Progenitor cell of endocrine pancreas (in vitro differentiated cells): ENCODE results near the gene FAM227A. TPM values are rescaled to one million over a fixed set of nuclear protein-coding genes. Genes with fewer than 3 reads are reported as not detected.

Experiments used
- DNase-seq: peaks from one replicate; pipeline ENCODE4 v3.0.0; 2021; ENCODE audit warnings: low spot score; ENCODE audit not compliant: unreplicated experiment
- H3K27ac Mint-ChIP-seq: 2 replicates; pipeline ENCODE4 v1.8.0; 2021; ENCODE audit warnings: mild to moderate bottlenecking, moderate library complexity, mixed read lengths
- H3K27me3 Mint-ChIP-seq: 2 replicates; pipeline ENCODE4 v1.8.0; 2021; ENCODE audit warnings: mixed read lengths
- H3K36me3 Mint-ChIP-seq: 2 replicates; pipeline ENCODE4 v1.8.0; 2022; ENCODE audit warnings: mixed read lengths; ENCODE audit not compliant: insufficient read depth
- H3K4me1 Mint-ChIP-seq: 2 replicates; pipeline ENCODE4 v1.8.0; 2021; ENCODE audit warnings: low read depth, mixed read lengths
- H3K4me3 Mint-ChIP-seq: 2 replicates; pipeline ENCODE4 v1.8.0; 2021; ENCODE audit warnings: low read depth, mild to moderate bottlenecking, moderate library complexity, mixed read lengths
- H3K9me3 Mint-ChIP-seq: 2 replicates; pipeline ENCODE4 v1.8.0; 2021; ENCODE audit warnings: low read depth, mixed read lengths
- total RNA-seq: library from RNA; stranded (reverse); gene quantifications from 2 replicates; pipeline ENCODE4 v1.2.1, GENCODE V29; 2021
- TF ChIP-seq, protein P1 (sequence below): fragments of 200-600 bp; sonication (generic); IDR thresholded peaks from one replicate; pipeline ENCODE4 v1.5.0; 2021; ENCODE audit warnings: antibody characterized with exemption, mild to moderate bottlenecking; ENCODE audit not compliant: unreplicated experiment

Gene FAM227A
- total RNA-seq, 1 donor from 2014 or later, result 18.3 TPM

DNA sequence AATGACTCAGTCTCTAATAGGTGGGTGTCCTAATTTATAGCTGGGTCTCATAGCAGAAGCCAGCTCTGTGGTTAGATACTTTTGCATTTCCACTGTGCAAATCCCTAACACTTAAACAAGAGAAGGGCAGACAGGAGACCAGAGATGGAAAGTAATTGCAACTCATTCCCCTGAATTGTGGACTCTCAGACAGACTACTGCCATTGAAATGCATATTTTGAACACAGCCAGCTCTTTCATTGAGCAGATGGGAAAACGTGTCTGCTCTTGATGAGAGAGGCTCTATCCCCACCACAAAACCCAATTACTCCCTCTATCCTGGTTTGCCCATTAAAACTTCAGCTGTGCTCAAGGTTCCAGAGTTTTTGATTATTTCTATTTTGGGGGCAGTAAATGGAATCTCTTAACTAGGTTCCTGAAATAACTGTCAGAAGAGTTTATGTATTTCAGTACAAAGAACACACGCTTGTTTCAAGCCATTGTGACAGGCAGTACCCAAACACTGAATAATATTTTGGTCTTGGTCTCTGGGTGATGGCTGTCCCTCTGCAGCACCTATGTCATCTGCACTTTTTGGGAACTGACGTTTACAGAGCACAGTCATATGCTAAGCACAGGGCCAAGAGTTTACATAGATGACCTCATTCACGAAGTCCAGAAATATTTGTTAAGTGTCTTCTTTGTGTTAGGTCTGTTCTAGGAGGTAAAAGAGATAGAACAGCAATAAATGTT lies 41.7 kb downstream of the FAM227A start:
- no peaks in the 10 kb centered on the region for H3K27me3 Mint-ChIP-seq
- TF ChIP-seq, protein P1, sequence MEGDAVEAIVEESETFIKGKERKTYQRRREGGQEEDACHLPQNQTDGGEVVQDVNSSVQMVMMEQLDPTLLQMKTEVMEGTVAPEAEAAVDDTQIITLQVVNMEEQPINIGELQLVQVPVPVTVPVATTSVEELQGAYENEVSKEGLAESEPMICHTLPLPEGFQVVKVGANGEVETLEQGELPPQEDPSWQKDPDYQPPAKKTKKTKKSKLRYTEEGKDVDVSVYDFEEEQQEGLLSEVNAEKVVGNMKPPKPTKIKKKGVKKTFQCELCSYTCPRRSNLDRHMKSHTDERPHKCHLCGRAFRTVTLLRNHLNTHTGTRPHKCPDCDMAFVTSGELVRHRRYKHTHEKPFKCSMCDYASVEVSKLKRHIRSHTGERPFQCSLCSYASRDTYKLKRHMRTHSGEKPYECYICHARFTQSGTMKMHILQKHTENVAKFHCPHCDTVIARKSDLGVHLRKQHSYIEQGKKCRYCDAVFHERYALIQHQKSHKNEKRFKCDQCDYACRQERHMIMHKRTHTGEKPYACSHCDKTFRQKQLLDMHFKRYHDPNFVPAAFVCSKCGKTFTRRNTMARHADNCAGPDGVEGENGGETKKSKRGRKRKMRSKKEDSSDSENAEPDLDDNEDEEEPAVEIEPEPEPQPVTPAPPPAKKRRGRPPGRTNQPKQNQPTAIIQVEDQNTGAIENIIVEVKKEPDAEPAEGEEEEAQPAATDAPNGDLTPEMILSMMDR, result no peak
- H3K36me3 Mint-ChIP-seq, result peaks cover 45% of the 10 kb centered on the region
- no peak overlapping the region for H3K27ac Mint-ChIP-seq
- DNase-seq, result no peak
- H3K9me3 Mint-ChIP-seq, result peaks cover 6% of the 10 kb centered on the region
- peaks cover 3% of the 10 kb centered on the region for H3K4me1 Mint-ChIP-seq
- H3K4me3 Mint-ChIP-seq, result no peak overlapping the region

DNA sequence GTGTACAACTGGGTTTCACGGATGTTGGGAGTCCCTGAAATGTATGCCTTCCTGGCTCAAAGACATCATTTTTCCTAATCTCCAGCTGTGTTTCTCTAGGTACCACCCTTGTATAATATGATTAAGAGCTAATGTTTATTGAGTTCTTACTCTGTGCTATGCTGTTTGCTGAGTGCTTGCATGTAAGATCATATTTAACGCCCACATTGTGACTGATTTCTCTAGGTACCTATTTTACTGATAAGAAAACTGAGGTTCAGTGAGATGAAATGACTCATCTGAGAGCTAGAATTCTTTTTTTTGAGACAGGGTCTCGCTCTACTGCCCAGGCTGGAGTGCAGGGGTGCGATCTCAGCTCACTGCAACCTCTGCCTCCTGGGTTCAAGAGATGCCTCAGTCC lies 42.6 kb downstream of the FAM227A start:
- Mint-ChIP-seq H3K27me3 (no peaks in the 10 kb centered on the region), H3K4me1 (peaks cover 3% of the 10 kb centered on the region), H3K27ac (no peak overlapping the region), H3K9me3 (peaks cover 3% of the 10 kb centered on the region), H3K4me3 (no peak overlapping the region), H3K36me3 (peaks cover 37% of the 10 kb centered on the region)
- no peak for DNase-seq
- TF ChIP-seq, protein P1, result no peak

DNA sequence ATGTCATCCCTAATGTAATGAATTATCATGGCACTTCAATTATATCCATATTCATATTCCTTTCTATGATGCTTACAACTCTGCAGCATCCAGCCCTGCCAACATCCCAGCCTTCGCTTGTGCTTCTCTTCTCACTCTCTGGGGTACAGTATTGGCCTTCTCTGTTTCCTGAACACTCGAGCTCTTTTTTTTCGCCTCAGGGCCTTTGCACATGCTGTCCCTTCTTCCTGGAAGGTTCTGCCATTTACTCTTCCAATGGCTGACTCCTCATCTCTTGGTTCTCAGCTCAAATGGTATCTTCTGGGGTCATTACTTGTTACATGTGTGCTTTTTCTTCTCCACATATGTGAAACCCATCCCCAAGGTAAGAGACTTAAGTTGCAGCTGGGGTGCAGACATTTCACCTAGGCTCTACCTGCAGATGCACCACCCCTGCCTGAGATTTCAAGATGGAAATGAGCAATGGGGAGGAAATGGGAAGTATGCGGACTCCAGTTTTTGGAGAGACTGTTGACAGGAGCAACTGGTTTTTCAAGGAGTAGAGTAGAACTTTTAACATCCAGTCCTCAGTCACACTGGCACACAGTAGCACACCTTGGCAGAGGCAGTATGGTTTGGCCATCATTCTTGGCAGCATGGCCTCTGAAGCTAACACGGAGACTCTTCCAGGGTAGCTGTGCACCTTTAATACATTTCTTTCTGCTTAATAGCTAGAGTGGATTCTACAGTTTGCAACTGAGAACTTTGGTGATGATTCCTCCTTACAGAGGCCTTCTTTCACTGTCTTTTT lies 43.8 kb downstream of the FAM227A start:
- no peaks in the 10 kb centered on the region for H3K27me3 Mint-ChIP-seq
- DNase-seq, result no peak
- TF ChIP-seq, protein P1, result no peak
- H3K27ac Mint-ChIP-seq, result no peak overlapping the region
- no peaks in the 10 kb centered on the region for H3K9me3 Mint-ChIP-seq
- no peak overlapping the region for H3K4me3 Mint-ChIP-seq
- H3K4me1 Mint-ChIP-seq, result peaks cover 7% of the 10 kb centered on the region
- peaks cover 29% of the 10 kb centered on the region for H3K36me3 Mint-ChIP-seq

DNA sequence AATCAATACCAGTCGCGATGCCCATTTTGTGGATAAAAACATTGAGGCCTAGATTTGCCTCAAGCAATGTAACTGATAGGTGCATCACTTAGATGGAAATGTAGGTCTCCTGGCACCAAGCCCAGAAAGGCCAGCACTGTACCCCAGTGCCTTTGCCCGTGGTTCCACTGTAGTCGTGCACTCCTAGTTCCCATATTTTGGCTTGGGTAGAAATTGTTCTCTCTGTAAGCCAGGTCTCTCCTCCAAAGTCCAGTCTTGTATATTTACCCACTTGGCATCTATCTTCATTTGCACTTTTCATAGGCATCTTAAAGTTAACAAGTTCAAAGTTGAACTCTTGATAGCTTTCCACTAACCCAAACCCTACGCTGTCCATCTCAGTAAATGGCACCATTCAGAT lies 44.6 kb downstream of the FAM227A start:
- TF ChIP-seq, protein P1, result no peak
- Mint-ChIP-seq H3K4me3 (no peak overlapping the region), H3K9me3 (no peaks in the 10 kb centered on the region), H3K4me1 (peaks cover 9% of the 10 kb centered on the region), H3K27ac (no peak overlapping the region), H3K27me3 (no peaks in the 10 kb centered on the region), H3K36me3 (peaks cover 25% of the 10 kb centered on the region)
- no peak for DNase-seq

DNA sequence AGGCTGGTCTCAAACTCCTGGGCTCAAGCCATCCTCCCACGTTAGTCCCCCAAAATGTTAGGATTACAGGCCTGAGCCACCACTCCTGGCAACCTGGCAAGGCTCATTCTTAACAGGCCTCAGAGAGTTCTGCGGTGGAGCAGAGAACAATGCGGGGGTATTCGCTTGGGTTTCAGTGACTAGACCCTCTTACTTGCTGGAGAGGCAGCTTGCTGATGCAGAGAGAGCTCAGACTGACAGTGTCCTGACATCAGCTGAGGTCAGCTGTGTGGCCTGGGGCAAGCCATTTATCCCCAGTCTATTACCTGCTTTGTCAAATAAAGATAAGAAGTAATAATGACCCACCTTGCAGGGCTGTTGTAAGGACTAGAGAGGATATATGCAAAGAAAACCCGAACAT lies 46.0 kb downstream of the FAM227A start:
- H3K9me3 Mint-ChIP-seq, result no peaks in the 10 kb centered on the region
- peaks cover 18% of the 10 kb centered on the region for H3K36me3 Mint-ChIP-seq
- H3K4me1 Mint-ChIP-seq, result peaks cover 9% of the 10 kb centered on the region
- H3K27ac Mint-ChIP-seq, result peak overlapping the region; percentile 82
- no peak for DNase-seq
- no peaks in the 10 kb centered on the region for H3K27me3 Mint-ChIP-seq
- H3K4me3 Mint-ChIP-seq, result no peak overlapping the region
- TF ChIP-seq, protein P1, result no peak
